ENCODE data around the gene WDR43. TPM values are rescaled to one million over a fixed set of nuclear protein-coding genes. Genes with fewer than 3 reads are reported as not detected.
"Not testable (repeated sequence)": the region's sequence is repeated elsewhere in the genome, so short reads cannot be mapped to it uniquely, and the experiment has no call there.

The WDR43 gene
- total RNA-seq, 6 experiments from 2014 or later, result 67.8 to 81.1 (median 71.4) TPM

DNA sequence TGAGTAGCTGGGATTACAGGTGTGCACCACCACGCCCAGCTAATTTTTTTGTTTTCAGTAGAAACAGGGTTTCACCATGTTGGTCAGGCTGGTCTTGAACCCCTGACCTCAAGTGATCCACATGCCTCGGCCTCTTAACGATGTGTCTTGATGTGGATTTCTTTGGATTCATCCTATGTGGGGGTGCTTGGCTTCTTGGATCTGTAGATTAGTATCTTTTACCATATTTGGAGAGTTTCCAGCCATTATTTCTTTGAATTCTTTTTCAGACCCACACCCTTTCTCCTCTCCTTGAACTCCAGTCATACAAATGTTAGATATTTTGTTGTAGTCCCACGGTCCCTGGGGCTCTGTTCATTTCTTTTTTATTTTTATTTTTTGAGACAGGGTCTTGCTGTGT, 79.8 kb downstream of the WDR43 start:
- Mint-ChIP-seq H3K4me3 (no peak overlapping the region), H3K4me1 (ENCODE audit: low read depth) (peaks cover 16% of the 10 kb centered on the region), H3K27me3 (ENCODE audit: insufficient read depth) (peaks cover 11% of the 10 kb centered on the region), H3K27ac (no peak overlapping the region), H3K36me3 (ENCODE audit: low read depth) (no peaks in the 10 kb centered on the region), H3K9me3 (no peaks in the 10 kb centered on the region)
- no peak for TF ChIP-seq CTCF (IDR thresholded peaks at IDR 0.05)
- no peak for DNase-seq

GRCh38 chr2:28975671-28976070, 81.2 kb downstream of the WDR43 start:
- H3K36me3 Mint-ChIP-seq (ENCODE audit: low read depth), result no peaks in the 10 kb centered on the region
- H3K9me3 Mint-ChIP-seq, result no peaks in the 10 kb centered on the region
- H3K4me1 Mint-ChIP-seq (ENCODE audit: low read depth), result peaks cover 16% of the 10 kb centered on the region
- DNase-seq, result no peak
- peaks cover 13% of the 10 kb centered on the region for H3K27me3 Mint-ChIP-seq (ENCODE audit: insufficient read depth)
- TF ChIP-seq CTCF (IDR thresholded peaks at IDR 0.05), result no peak
- H3K27ac Mint-ChIP-seq, result no peak overlapping the region
- H3K4me3 Mint-ChIP-seq, result no peak overlapping the region

GRCh38 chr2:28976584-28976983, 82.1 kb downstream of the WDR43 start:
- DNase-seq, result peak; percentile 68
- no peak for TF ChIP-seq CTCF (IDR thresholded peaks at IDR 0.05)
- Mint-ChIP-seq H3K4me1 (ENCODE audit: low read depth) (peaks cover 16% of the 10 kb centered on the region), H3K27ac (peak overlapping the region; percentile 41), H3K27me3 (ENCODE audit: insufficient read depth) (peaks cover 11% of the 10 kb centered on the region), H3K36me3 (ENCODE audit: low read depth) (no peaks in the 10 kb centered on the region), H3K4me3 (no peak overlapping the region), H3K9me3 (no peaks in the 10 kb centered on the region)

GRCh38 chr2:28977176-28977875, 82.9 kb downstream of the WDR43 start:
- no peak for TF ChIP-seq CTCF (IDR thresholded peaks at IDR 0.05)
- Mint-ChIP-seq H3K9me3 (no peaks in the 10 kb centered on the region), H3K27me3 (ENCODE audit: insufficient read depth) (peaks cover 16% of the 10 kb centered on the region), H3K4me1 (ENCODE audit: low read depth) (peaks cover 18% of the 10 kb centered on the region), H3K36me3 (ENCODE audit: low read depth) (no peaks in the 10 kb centered on the region), H3K4me3 (no peak overlapping the region), H3K27ac (no peak overlapping the region)
- DNase-seq, result no peak

DNA sequence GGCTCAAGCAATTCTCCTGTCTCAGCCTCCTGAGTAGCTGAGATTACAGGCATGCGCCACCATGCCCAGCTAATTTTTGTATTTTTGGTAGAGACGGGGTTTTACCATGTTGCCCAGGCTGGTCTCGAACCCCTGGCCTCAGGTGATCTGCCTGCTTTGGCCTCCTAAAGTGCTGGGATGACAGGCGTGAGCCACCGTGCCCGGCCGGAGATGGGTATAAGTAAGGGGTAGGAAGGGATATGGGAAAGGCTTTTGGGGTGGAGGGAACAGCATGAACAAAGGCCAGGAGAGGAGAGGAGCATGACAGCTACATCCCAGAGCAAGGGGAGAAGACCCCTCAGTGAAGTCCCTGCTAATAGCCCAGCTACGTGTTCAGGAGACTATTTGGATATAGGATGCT, 83.5 kb downstream of the WDR43 start:
- DNase-seq; H3K4me3 Mint-ChIP-seq; H3K27ac Mint-ChIP-seq; H3K36me3 Mint-ChIP-seq (ENCODE audit: low read depth); H3K9me3 Mint-ChIP-seq: not testable (repeated sequence)
- H3K4me1 Mint-ChIP-seq (ENCODE audit: low read depth), result peaks cover 22% of the 10 kb centered on the region
- peaks cover 16% of the 10 kb centered on the region for H3K27me3 Mint-ChIP-seq (ENCODE audit: insufficient read depth)

- H3K27ac Mint-ChIP-seq, result no peak overlapping the region
- H3K9me3 Mint-ChIP-seq, result no peaks in the 10 kb centered on the region
- H3K27me3 Mint-ChIP-seq (ENCODE audit: insufficient read depth), result peaks cover 16% of the 10 kb centered on the region
- TF ChIP-seq CTCF (IDR thresholded peaks at IDR 0.05), result no peak
- no peaks in the 10 kb centered on the region for H3K36me3 Mint-ChIP-seq (ENCODE audit: low read depth)
- peaks cover 22% of the 10 kb centered on the region for H3K4me1 Mint-ChIP-seq (ENCODE audit: low read depth)
- no peak for DNase-seq
- H3K4me3 Mint-ChIP-seq, result no peak overlapping the region
Measured at GRCh38 chr2:28978606-28979005, 84.1 kb downstream of the WDR43 start.
